ENCODE measurements around the gene NHEJ1.

Gene NHEJ1

DNA sequence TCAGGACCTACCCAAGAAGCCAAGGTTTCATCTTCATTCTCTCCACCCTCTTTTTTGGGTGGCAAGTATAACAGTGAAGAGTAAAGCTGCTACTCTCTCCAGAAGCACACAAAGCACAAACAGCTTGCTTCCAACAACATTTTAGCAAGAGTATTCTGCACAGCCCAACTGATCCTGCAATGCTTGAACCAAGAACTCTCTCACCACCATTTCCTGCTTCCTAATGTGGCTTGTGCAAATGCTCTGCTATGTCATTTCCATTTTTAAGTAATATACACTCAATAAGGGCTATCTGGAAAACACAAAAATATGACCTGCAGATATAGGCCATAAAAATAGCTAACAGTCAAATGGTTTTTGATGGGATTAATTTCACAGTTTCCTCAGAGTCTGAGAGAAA is 75.8 kb downstream of the NHEJ1 start:
- no peak for DNase-seq

DNA sequence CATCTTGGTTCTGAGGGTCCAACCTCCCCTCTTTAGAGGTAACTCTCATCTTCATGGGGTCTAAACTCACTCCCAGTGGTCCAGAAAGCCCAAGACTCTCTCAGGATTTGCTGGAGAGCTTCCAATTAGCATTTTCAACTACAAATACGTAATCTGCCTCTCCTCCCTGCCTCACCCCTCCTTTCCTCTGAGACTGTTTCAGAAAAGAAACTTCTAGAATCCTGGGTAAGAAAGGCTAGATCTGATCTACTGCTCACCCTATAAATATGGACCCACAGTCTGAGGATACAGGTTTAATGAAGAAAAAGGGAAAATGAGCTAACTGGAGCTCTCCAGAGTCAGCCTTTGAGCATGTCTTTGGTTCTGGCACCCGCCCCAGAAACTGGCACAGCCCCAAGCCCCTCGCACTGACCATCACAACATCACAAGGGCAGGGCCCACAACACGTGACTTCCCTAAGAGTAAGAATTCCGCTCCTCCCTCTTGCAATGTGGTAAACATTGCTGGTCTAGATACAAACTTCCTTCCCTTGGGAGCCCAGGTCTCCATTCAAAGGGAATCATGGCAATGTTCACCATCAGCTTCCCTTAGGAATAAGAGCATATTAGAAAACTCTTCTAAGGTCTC is 78.2 kb downstream of the NHEJ1 start:
- DNase-seq, result no peak

DNA sequence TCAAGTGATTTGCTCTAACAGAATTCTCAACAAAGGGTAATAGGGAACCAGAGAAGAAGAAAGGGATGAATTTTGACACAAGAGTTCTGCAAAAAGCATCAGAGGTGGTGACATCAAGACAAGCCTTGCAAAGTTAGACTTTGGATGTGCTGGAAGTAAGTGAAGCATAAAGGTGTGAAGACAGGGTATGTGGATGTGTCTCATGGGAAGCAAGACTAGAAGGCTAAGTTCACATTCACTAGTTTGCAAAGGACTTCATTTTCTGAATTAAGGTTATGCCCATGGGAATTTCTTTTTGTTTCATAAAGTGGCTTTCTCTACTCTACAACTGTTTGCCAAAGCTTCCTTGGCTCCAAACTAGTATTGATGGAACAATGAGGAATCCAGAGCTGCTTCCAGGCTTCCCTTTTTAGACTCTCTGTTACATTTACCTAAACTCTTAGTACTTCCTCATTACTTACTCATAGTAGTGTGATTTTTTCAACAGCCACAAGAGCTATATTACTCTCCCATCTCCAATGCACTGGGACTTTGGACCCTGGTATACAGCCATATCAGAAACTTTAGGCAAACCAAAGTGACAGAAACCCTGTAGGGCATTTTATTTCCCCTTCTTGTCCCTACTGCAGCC is 78.8 kb downstream of the NHEJ1 start:
- DNase-seq, result no peak

DNA sequence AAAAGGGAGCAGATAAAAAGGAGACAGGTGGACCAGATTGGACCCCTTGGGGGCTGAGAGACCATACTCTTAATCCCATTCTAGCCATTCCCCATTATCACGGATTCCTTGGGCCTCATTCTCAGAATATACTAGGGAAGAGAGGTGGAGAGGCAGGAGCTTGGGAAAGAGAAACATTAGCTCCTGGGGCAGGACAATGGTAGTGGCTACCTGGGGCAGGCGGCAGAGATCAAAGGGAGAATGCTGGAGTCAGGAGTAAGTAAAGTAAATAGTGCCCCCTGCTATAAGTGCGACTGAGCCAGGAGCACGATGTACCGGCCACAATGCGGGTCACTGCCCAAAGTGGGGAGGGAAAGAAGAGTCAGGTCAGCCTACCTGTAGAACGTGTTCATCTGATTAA is 79.5 kb downstream of the NHEJ1 start:
- DNase-seq, result no peak

DNA sequence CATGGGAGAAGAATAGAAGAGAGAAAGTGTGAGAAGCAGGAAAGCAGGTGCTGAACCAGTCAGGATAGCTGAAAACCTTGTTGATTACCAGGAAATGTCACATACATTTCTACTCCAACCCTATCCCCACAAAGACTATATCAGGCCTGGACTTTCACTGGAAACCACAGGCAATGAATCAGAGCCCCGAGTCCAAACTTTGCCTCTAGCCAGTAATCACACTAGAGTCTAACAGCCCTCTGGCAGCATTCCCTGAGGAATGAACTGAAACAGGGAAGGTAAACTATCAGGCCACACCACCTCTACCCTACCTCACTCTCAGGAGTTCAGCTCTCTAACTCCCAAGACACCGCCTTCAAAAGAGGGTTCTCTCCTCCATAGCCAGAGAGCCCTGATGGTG is 81.2 kb downstream of the NHEJ1 start:
- no peak for DNase-seq

DNA sequence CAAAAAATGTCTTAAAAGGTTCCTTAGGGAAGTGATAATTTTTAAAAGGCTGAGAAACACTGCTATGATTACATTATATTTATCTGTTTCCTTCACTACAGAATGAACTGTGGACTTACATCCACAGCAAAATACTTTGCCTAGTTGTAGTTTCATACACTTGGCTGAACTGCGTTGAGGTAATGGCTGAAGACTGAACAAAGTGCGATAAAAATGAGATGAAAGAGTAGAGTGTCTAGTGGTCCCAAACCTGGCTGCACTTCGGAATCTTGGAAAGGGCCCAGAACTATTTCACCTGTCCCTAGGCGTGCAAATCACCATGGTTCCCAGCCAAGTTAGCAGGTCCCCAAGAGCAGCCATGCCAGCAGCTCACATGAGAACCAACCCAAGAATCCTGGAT is 81.7 kb downstream of the NHEJ1 start:
- no peak for DNase-seq

DNA sequence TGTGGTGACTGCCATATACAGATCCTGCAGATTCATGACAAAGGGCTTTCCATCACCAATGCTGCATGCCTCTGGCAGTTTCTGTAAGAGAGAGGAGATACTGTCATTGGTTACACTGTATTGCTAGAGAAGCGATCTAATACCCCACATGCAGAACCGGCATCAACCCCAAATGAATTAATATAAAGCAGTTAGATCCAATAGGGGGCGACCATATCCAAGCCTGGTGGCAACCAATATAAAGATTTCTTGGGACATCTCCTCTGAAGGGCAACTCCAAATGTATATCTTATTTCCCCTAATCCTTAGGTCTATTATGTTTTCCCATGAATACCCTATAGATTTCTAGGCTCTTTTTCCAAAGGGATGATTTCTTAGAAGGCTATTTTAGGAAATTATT is 82.5 kb downstream of the NHEJ1 start:
- no peak for DNase-seq

DNA sequence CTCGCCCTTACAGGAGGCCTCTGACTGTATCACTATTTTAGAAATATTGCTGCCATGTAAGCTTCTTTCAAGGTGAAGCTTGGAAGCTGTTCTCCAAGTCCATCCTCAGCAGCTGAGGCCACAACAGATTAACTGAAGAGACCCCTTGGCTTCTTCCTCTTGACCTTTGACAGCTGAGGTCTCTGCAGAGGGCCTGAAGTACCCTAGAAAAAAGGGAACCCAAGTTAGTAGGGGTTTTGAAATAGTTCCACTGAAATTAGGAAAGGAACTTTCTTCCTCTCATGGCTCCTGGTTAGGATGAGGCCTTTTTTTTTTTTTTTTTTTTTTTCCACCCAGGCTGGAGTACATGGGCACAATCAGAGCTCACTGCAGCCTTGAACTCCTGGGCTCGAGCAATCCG is 84.4 kb downstream of the NHEJ1 start:
- no peak for DNase-seq

DNA sequence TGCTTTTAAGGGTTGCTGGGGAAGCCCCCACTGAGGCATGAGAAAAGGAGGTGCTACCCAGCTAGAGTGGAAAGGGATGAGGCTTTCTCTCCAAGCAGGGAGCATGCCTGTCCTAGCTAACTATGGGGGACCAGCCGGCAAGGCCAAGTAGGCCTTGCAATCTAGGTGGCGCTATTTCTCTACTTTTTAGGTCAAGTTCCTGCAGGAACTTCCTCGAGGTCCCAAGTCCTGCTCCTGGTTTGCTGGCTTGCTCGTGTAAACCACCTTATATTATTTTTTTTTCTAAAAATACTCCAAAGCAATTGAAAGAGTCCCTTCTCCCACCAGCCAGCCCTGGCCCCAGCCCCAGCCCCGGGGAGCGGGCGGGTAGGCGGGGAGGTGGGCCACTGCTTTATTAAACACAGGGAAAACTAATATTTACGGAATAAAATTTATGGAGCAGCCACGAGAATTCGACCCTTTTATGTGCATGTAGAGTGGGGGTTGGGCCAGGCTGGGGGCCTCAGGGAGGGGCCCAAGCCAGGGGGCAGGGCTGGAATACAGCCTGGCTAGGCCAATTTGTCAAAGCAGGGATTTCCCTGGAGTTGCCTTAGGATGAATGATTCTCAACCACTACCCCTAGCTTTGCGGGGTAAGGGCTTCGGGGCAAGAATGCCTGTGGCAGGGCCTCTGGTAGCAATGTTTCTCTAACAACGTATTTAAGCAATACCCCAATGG is 87.0 kb downstream of the NHEJ1 start:
- DNase-seq, result peak; percentile 33

DNA sequence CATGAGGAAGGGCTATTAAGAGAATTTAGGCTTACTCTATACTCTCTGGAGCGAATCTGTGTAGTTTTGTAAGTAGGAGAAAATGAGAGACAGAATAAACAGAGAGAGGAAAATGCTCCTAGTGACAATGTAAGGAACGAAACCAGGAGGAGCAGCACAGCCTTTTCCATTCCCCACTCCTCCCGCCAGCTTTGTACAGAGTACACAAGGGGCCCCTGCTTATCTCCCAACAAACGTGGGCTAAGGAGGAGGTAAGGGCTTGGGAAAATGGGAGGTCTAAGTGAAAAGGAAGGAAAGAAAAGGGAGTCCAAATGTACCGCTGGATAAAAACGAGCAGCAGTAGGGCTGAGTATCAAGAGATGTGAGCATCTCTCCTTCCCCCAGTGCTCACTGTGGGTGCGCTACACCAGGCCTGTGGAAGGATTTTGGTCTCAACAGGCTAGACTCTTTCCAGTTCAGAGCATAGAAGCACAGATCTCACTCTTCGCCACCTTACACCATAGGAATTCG is 87.8 kb downstream of the NHEJ1 start:
- DNase-seq, result no peak

DNA sequence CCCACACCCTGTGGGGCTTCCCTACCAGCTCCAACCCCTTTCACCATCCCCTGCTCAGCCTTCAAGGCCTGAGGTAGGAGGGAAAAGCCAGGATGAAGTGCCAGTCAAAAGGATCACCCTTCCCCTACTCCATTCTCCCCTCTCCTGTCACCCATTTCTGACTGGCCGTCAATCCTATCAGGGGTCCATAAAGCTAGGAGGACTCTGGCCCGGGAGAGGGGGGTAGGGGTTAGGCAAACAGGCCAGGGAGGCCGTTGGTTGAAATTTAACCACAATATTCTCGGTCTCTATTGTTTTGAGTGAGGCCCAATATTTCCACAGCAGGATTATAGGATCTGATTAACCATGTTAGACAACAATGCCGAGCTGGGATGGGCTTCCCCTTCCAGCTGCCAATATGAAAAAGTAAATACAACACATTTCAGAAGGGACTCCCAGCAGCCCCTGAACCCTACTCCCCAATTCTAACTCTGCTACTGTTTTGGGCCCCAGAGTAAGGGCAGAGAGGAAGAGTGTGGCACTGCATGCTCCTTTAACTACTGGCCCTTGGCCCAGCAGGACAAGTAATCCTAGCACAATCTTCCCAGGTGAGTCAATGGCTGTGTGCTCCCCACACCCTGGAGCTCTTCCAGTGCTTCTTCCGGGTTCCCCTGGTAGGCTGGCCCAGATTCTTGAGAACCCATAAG is 89.3 kb downstream of the NHEJ1 start:
- DNase-seq, result no peak

DNA sequence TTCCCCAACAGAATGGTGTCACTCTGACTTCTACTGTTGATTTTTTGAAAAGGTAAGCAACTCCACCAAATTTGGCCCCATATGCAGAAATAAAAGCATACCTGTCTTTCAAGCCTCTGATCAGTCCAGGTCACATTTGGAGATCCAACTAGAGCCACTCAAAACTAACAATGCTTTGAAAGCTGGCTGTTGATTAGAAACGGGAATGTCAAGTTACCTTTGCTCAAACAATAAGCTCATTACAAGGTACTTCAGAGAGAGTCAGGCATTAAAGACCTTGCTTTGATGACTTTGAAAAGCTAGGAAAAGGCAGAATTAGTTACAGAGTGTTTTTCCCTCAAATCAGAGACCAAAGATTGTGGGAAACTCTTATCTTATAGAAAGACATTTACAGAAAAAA is 95.1 kb downstream of the NHEJ1 start:
- DNase-seq, result no peak

DNA sequence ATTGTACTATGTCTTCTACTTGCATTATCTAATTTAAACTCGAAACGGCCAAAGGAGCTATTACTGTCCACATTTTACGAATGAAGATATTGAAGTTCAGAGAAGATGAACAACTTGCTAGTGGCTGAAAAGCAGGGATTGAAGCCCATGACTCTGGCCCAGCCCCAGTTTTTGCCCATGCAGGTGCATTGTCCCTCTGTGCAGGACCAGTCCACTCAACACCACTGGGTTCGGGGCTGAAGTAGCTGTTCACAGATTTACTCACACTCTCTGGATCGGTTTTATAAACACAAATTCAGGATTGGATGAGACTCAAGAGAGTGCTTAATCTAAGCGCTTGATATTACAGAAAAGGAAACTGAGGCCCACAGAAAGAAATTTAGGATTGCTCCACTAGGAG is 98.5 kb downstream of the NHEJ1 start:
- no peak for DNase-seq

DNA sequence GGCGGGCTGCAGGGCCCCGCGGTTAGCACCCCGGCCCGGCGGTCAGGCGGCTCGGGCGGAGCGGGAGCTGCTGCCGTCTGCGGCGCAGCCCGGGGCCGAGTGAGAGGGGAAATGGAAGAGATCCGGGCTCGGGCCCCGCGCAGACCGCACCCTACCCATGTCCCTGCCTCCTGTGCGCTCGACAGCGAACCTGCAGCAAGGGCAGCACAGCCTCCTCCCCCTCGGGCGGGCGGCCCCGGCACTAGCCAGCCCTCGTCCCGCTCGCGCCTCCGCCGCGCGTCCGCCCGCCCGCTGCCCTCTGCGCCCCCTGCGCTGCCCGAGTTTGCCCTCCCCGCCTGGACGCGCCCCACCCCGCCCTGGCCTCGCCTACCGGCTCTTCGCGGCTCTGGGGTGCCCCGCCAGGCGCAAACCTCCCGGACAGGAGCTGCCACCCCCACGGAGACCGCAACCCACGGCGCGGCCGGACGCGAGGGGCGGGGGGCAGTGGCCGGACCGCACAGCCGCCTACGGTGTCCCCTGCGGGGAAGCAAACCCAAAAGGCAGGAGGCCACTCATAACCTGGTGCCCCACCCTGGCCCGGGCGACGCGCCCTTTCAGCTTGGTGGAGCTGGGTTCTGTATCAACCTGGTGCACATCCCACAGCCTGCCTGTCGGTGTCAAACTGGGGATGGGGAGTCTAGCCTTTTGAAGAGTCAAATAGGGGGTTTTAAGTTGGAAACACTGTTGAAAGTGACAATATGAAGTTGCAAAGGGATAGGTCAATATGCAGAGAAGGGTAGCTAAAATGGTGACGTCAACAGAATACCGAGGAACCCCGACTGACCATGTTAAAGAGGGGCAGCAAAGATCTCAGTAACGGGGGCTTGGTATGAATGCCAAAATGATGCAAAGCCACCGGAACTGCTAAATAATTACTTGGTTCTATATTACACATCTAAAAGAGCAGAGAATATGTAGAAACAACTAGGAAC is 99.5 kb downstream of the NHEJ1 start, which contains the start of gene IHH:
Gene IHH (minus strand): TSS at position 101 of the 971 bp plus-strand sequence. CDS start 454 bp downstream, outside the sequence.
- DNase-seq, result peak; percentile 4

DNA sequence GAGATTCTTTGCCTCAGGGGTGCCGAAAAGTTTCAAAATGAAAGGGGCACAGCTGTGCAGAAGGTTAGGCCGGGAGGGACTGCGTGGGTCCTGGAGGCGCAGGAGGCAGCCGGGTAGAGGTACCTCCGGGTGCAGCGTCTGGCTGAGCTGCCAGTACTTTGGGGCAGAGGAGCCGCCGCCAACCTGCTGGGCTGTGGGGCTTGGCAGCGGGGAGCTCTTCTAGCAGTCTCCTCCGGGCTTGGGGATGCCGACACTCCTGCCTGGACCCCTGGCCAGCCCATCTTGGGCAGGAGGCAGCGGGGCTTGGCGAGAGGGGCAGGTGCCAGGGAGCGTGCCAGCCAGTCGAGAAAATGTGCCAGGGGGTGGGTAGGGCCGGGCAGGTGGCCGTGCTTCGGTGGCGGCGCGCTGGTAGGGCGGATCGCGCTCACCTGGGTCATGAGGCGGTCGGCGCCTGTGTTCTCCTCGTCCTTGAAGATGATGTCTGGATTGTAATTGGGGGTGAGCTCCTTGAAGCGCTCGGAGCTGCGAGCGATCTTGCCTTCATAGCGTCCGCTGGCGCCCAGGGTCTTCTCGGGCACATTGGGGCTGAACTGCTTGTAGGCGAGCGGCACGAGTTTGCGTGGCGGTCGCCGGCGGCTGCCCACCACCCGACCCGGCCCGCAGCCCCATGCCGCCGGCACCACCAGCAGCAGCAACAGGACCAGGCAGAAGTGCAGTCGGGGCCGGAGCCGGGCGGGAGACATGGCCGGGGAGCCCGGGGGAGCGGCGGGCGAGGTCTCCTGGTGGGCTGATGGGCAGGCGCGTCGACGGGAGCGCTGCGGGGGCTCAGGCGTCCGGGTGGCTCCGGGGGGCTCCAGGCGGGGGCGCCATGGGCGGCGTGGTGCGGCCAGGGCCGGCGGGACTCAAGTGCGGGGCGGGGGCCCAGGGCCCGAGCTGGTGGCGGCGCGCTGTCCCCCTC is 100.6 kb downstream of the NHEJ1 start:
- no peak for DNase-seq

DNA sequence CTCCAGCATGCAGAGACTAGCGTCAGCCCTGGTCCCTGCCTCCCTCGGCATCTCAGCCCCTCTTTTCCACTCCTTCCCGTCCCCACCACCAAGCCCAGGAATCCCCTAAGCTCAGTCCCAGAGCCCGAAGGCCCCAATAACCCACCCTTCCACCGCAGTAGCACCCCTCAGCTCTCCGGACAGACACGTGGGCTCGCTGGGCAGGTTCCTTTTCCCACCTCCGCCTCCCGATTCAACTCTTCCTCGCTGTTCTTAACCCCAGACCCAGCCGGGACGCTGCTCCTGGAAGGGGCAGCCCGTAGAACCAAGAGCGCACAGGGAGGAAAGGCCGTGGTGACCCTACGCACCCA is 101.3 kb downstream of the NHEJ1 start:
- DNase-seq, result no peak

DNA sequence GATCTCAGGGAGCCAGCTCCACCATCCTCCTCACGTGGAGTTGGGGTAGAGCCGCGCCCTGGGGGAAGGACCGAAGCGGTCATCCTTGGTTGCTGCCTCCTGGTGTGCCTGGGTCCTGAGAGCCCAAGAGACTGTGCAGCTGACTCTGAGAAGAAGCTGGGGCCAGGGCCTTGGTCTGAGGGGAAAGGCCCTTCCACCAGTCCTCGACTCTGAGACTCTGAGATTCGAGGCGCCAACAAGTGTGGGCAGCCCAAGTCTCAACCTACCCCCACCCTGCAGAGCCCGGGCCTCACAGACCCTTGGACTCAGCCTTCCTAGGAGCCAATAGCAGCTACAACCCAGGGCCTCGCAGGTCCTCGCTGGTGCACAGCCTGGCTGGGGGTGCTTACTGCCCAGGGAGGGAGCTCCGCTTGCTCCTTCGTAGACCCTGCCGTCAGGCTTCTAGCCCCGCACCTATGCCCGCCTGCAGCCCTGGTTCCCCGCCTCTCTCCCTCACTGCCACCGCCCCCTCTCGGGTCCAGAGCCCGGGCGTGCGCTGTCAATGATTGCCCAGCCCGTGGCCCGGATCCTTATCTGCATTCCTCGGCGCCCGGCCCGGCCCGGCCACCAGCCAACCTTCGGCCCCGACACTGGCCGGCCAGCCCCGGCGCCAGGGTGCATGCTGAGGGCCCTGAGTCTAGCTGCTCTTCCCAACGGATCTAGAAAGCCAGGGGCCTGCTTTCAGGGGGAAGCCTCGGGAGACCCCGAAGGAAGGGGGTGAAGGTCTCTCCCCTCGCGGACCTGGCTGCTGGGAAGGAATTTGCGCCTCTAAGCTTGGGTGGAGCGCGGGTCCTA is 101.9 kb downstream of the NHEJ1 start:
- DNase-seq, result no peak

DNA sequence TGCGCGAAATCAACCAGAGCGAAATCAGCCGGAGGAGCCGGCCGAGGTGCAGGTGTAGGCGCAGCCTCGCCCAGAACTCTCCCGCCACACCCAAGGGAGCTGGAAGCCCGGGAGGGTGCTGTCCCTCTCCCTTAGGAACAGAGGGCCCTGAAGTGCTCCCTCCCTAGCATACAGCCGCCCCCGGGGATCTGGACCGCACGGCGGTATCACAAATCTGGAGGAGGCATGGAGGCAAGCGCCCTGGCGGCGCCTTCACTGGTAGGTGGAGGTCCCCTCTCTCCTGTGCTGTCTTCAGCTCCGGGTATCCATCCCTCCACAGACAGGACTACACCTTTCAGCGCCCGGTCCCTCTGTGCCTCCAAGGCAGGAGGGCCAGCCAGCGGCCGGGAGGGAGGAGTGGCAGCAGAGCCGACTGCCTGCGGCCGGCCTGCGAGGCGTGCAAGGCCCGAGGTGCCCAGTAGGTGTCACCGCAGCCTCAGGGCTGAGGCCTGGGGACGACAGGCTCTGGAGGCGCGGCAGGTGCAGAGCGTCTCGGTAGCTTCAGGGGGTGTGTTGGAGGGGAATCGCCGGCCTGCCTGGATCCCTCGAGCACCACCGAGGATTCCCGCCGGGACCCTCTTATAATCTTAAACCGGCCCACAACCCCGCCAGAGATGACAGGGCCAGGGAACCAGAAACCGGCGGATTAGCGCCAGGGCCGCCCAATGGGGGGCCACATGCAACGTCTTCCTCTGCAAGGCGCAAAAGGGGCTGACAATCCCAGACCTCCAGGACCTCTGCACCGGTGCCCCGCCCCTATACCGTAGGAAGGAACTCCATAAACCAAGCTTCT is 102.7 kb downstream of the NHEJ1 start:
- peak; percentile 74 for DNase-seq

All from RPMI8226 (cell line).